ENCODE results near the gene VDAC1. TPM values are rescaled to one million over a fixed set of nuclear protein-coding genes. Genes with fewer than 3 reads are reported as not detected.

Gene VDAC1
- total RNA-seq, 2 experiments from 2014 or later = 157 to 247 TPM

DNA sequence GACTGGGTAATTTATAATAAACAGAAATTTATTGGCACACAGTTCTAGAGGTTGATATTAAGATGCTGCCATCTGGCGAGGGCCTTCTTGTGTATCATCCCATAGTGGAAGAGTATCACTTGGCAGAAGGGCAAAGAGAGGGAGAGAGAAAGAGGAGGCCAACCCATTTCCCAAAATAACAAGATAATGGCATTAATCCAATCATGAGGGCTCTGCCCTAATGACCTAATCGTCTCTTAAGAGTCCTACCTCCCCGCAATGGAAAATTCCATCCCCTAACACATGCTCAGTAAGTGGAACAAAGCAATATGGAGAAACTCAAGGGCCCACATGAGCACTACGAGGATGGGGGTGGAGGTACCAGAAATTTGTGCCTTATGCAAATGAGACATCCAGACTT is 17.6 kb upstream of the VDAC1 start:
- no peaks in the 10 kb centered on the region for H3K79me2 ChIP-seq (ENCODE audit: insufficient read depth, low read depth, low read length)
- H3K36me3 ChIP-seq (ENCODE audit: insufficient read depth, low read length) = no peaks in the 10 kb centered on the region
- no peaks in the 10 kb centered on the region for H3K9me2 ChIP-seq (ENCODE audit: insufficient read depth, low read length)
- H3K27ac ChIP-seq (ENCODE audit: low read depth, low read length, poor library complexity, severe bottlenecking) = no peak overlapping the region
- H3K4me1 ChIP-seq (ENCODE audit: insufficient read depth, low read length, poor library complexity, severe bottlenecking) = no peaks in the 10 kb centered on the region
- ChIA-PET POLR2A (interaction anchor here (0.7 kb wide), 1 partner anchor 149 kb away, joined by 4 read pairs; no protein-coding TSS in a partner anchor), CTCF (ENCODE audit: unreplicated experiment) (no interaction called here)
- no peak for DNase-seq (ENCODE audit: low spot score)
- intact Hi-C loops (cut with micrococcal nuclease; ENCODE audit: unreplicated experiment) = no loop called here
- no peak overlapping the region for H2AFZ ChIP-seq (ENCODE audit: low read length)
- no peak overlapping the region for H3K4me3 ChIP-seq (ENCODE audit: low read depth, low read length, poor library complexity, severe bottlenecking)
- no peaks in the 10 kb centered on the region for H4K20me1 ChIP-seq (ENCODE audit: insufficient read depth, low read length)
- BruUV-seq (replicated peaks) = no TSS peak
- TF ChIP-seq, protein P1, sequence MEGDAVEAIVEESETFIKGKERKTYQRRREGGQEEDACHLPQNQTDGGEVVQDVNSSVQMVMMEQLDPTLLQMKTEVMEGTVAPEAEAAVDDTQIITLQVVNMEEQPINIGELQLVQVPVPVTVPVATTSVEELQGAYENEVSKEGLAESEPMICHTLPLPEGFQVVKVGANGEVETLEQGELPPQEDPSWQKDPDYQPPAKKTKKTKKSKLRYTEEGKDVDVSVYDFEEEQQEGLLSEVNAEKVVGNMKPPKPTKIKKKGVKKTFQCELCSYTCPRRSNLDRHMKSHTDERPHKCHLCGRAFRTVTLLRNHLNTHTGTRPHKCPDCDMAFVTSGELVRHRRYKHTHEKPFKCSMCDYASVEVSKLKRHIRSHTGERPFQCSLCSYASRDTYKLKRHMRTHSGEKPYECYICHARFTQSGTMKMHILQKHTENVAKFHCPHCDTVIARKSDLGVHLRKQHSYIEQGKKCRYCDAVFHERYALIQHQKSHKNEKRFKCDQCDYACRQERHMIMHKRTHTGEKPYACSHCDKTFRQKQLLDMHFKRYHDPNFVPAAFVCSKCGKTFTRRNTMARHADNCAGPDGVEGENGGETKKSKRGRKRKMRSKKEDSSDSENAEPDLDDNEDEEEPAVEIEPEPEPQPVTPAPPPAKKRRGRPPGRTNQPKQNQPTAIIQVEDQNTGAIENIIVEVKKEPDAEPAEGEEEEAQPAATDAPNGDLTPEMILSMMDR (conservative IDR thresholded peaks at IDR 0.05; ENCODE audit: low read length) = no peak
- no peak for TF ChIP-seq EZH2phosphoT487 (IDR thresholded peaks at IDR 0.05; ENCODE audit: borderline replicate concordance, low read depth, low read length)
- H3K4me2 ChIP-seq (ENCODE audit: low read length) = no peak overlapping the region
- no peaks in the 10 kb centered on the region for H3K9me3 ChIP-seq (ENCODE audit: low read length)

DNA sequence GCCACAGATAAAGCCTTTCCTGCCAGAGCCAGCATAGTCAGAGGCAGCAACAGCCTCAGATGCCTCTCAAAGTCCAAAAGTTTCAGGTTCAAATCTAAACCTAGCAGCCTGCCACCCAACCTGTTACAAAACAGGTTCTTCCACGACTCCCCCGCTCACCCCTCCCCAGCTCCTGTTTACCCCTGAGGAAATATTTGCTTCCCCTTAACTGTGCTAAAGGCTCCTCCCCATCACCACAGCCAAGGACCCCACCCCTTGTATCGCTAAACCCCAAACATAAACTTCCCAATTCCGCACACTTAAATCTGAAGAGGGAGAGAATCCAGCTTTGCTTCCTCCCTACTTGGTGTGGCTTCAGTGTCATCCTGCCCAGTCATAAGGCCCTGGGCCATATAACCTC is 15.4 kb upstream of the VDAC1 start:
- no peaks in the 10 kb centered on the region for H3K79me2 ChIP-seq (ENCODE audit: insufficient read depth, low read depth, low read length)
- no peak overlapping the region for H2AFZ ChIP-seq (ENCODE audit: low read length)
- no peaks in the 10 kb centered on the region for H3K9me2 ChIP-seq (ENCODE audit: insufficient read depth, low read length)
- ChIA-PET POLR2A (interaction anchor here (0.6 kb wide), 2 partner anchors 375 to 458 kb away, joined by 3 read pairs; no protein-coding TSS in a partner anchor), CTCF (ENCODE audit: unreplicated experiment) (no interaction called here)
- intact Hi-C loops (cut with micrococcal nuclease; ENCODE audit: unreplicated experiment) = no loop called here
- no peak overlapping the region for H3K4me2 ChIP-seq (ENCODE audit: low read length)
- no peaks in the 10 kb centered on the region for H3K4me1 ChIP-seq (ENCODE audit: insufficient read depth, low read length, poor library complexity, severe bottlenecking)
- no peak overlapping the region for H3K27ac ChIP-seq (ENCODE audit: low read depth, low read length, poor library complexity, severe bottlenecking)
- no TSS peak for BruUV-seq (replicated peaks)
- no peak for TF ChIP-seq EZH2phosphoT487 (IDR thresholded peaks at IDR 0.05; ENCODE audit: borderline replicate concordance, low read depth, low read length)
- TF ChIP-seq, protein P1 (conservative IDR thresholded peaks at IDR 0.05; ENCODE audit: low read length) = no peak
- no peak for DNase-seq (ENCODE audit: low spot score)
- no peaks in the 10 kb centered on the region for H3K36me3 ChIP-seq (ENCODE audit: insufficient read depth, low read length)
- no peak overlapping the region for H3K4me3 ChIP-seq (ENCODE audit: low read depth, low read length, poor library complexity, severe bottlenecking)
- H3K9me3 ChIP-seq (ENCODE audit: low read length) = no peaks in the 10 kb centered on the region
- H4K20me1 ChIP-seq (ENCODE audit: insufficient read depth, low read length) = no peaks in the 10 kb centered on the region

DNA sequence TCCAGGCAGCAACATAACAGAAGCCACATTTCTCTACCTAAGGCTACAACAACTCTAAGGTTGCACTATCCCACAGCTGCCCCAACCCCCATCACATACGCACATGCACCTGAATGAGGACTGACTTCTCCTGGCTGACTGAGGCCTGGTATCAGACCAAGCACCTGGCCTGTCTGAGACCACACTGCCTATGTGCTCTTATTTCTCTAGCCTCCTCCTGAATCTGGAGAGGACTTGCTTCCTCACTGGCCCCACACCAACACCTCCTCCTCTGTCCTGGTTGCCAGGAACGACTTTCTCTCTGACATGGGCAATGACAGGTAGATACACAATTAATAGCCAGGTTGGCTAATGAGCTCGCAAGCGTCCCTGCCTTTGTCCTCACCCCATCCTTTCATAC is 14.9 kb upstream of the VDAC1 start:
- DNase-seq (ENCODE audit: low spot score) = no peak
- intact Hi-C loops (cut with micrococcal nuclease; ENCODE audit: unreplicated experiment) = no loop called here
- H3K4me2 ChIP-seq (ENCODE audit: low read length) = no peak overlapping the region
- no peak for TF ChIP-seq EZH2phosphoT487 (IDR thresholded peaks at IDR 0.05; ENCODE audit: borderline replicate concordance, low read depth, low read length)
- TF ChIP-seq, protein P1 (conservative IDR thresholded peaks at IDR 0.05; ENCODE audit: low read length) = no peak
- no peaks in the 10 kb centered on the region for H3K9me3 ChIP-seq (ENCODE audit: low read length)
- H3K27ac ChIP-seq (ENCODE audit: low read depth, low read length, poor library complexity, severe bottlenecking) = no peak overlapping the region
- H4K20me1 ChIP-seq (ENCODE audit: insufficient read depth, low read length) = no peaks in the 10 kb centered on the region
- no peak overlapping the region for H3K4me3 ChIP-seq (ENCODE audit: low read depth, low read length, poor library complexity, severe bottlenecking)
- ChIA-PET POLR2A (interaction anchor here (0.6 kb wide), 1 partner anchor 375 kb away, joined by 3 read pairs; no protein-coding TSS in a partner anchor), CTCF (ENCODE audit: unreplicated experiment) (no interaction called here)
- H3K4me1 ChIP-seq (ENCODE audit: insufficient read depth, low read length, poor library complexity, severe bottlenecking) = no peaks in the 10 kb centered on the region
- no peaks in the 10 kb centered on the region for H3K36me3 ChIP-seq (ENCODE audit: insufficient read depth, low read length)
- H2AFZ ChIP-seq (ENCODE audit: low read length) = no peak overlapping the region
- H3K9me2 ChIP-seq (ENCODE audit: insufficient read depth, low read length) = no peaks in the 10 kb centered on the region
- no peaks in the 10 kb centered on the region for H3K79me2 ChIP-seq (ENCODE audit: insufficient read depth, low read depth, low read length)
- no TSS peak for BruUV-seq (replicated peaks)

Measured in OCI-LY7 (cell line).